ENCODE results near the gene GFOD1.

GFOD1 gene

DNA sequence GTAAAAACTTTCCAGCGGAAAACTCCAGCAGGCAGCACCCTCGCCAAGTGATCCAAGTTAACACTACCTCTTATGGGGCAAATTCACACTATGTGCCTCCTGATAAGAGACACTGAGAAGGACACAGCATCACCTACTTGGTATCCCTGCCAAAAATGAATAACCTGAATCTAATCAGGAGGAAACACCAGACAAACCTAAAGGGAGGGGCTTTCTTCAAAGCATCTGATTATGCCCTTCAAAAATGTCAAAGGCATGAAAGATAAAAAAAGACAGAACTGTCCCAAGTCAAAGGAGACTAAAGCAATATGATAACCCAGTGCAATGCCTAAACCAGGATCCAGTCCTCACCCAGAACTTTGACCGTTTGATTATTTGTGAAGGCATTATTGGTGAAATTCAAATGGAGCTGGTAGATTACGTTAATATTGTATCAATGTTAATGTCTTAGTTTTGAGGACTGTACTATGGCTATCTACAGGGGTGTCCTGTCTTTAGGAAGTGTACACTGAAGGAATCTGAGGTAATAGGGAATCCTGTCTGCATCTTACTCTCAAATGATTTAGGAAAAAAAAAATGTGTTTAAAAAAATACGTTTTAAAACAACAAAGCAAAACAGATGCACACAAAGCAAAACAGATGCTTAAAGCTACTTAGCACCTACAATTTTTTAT, 167.4 kb downstream of the GFOD1 start:
- DNase-seq (ENCODE audit: low read depth in 2 of 2), result no peak

GRCh38 chr6:13318821-13319220, 168.6 kb downstream of the GFOD1 start:
- no peak for DNase-seq (ENCODE audit: low read depth in 2 of 2)

DNA sequence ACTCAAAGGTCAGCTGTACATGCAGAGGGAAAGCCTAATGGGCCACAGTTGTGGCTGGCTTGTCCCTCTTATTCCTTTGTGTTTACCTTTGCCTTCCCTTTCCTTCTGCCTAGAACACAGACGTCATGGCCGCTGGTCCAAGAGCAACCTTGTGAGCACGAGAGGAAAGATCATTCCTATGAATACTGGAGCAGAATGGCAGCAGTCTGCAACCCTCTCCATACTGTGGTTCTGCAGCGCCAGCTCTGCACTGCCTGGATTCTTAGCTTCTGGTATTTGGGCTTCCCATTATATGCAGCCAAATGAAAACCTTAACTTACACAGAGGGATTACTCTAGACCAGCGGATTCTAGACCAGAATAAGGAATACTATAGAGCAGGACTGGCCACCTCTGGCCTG, 171.5 kb downstream of the GFOD1 start:
- no peak for DNase-seq (ENCODE audit: low read depth in 2 of 2)

DNA sequence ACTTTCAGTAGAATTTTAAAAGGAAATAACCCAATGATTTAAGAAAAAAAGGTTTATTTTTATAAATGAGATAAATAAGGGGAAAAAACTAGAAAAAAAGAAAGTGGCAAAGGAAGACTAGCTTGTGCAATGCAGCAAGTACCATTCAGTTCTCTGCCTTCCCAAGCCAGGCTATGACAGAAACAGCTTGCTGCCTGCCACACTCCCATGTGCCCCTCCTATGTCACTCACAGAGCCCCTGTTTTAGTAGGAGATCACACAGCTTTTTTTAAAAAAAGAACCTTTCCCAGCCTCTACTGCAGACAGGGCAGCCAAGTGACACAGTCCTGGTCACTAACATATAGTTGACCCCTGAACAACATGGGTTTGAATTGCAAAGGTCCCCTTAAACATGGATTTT, 172.6 kb downstream of the GFOD1 start:
- DNase-seq (ENCODE audit: low read depth in 2 of 2), result no peak

GRCh38 chr6:13311155-13311554, 176.2 kb downstream of the GFOD1 start:
- no peak for DNase-seq (ENCODE audit: low read depth in 2 of 2)

DNA sequence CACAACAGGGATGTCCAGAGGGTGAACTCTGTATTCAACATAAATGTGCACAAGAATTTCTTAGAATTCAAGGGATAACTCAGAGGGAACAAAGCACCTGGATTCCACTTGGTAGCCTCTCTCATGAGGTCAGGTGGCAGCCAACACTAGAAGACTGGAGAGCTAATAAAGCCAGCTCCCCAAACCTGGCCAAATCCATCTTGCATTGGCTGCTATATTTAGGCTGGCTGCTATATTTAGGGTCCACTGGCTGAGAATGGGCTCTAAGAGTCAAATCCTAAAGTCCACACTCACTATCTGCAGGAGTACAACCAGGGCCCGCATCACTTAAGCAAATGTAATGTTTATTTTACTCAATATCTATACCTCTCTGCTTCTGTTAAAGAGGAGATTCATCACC, 179.1 kb downstream of the GFOD1 start:
- DNase-seq (ENCODE audit: low read depth in 2 of 2), result no peak

Data from fibroblast of skin of left biceps (primary cell).